Brain pericyte (primary cell): ENCODE measurements around the gene BACE2.
"Not testable (repeated sequence)": the region's sequence is repeated elsewhere in the genome, so short reads cannot be mapped to it uniquely, and the experiment has no call there.

Source experiments
- DNase-seq: peaks from one replicate; pipeline ENCODE4 v3.0.0-alpha.2; 2012; ENCODE audit warnings: low read depth, low spot score

Gene BACE2

GRCh38 chr21:41238081-41238796 is 70.3 kb downstream of the BACE2 start:
- not testable (repeated sequence) for DNase-seq

GRCh38 chr21:41240040-41240439 is 72.1 kb downstream of the BACE2 start:
- DNase-seq = no peak

GRCh38 chr21:41241341-41241740 is 73.4 kb downstream of the BACE2 start:
- DNase-seq = no peak

- DNase-seq = no peak
These were observed 74.4 kb downstream of the BACE2 start for GRCh38 chr21:41242238-41242829.

GRCh38 chr21:41243107-41243506 is 75.1 kb downstream of the BACE2 start:
- no peak for DNase-seq

- not testable (repeated sequence) for DNase-seq
These were observed 76.4 kb downstream of the BACE2 start for GRCh38 chr21:41244266-41244880.

- DNase-seq = no peak
These were observed 77.7 kb downstream of the BACE2 start for GRCh38 chr21:41245509-41246135.

- no peak for DNase-seq
These were observed 78.8 kb downstream of the BACE2 start for GRCh38 chr21:41246808-41247207.

GRCh38 chr21:41247561-41248545 is 79.9 kb downstream of the BACE2 start:
- DNase-seq = no peak

- DNase-seq = no peak
These were observed 81.5 kb downstream of the BACE2 start for GRCh38 chr21:41249476-41249875.

DNA sequence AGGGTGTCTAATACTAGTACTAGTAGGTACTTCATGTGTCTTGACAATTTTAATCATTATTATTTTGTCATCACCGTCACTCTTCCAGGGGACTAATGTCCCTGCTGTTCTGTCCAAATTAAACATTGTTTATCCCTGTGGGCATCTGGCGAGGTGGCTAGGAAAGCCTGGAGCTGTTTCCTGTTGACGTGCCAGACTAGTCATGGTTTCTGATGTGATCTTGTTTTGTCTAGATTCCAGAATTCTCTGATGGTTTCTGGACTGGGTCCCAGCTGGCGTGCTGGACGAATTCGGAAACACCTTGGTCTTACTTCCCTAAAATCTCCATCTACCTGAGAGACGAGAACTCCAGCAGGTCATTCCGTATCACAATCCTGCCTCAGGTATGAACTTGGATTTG is 82.6 kb downstream of the BACE2 start:
- no peak for DNase-seq

- DNase-seq = no peak
These were observed 84.1 kb downstream of the BACE2 start for GRCh38 chr21:41251961-41252642.

DNA sequence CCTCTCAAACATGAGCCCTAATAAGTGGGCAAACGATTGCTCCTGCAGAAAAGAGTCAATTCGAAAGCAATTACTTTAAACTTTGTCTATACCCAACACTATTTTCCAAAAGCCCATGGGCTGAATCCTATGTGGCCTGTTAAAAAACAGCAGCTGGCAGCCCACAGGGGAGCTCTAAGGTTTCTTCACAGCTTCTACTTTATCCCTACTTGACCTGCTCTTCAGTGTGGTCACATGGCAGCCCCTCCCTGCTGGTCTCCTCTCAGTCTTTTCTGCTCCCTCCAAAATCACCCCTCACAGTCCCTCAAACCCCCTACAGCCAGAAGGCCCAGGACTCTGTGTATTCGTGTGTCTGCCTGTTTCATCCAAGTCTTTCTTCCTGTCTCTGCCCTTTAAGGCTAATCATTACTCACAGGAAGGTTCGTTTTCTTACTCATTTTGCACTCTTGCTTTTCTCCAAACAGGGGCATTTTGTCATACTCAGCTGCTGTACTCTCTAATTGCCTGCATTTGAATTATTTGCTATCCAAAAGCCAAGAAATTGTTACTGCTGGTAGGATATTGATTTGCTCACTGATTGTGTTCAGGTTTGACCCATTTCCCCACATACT is 86.2 kb downstream of the BACE2 start:
- no peak for DNase-seq

GRCh38 chr21:41255190-41255589 is 87.2 kb downstream of the BACE2 start:
- no peak for DNase-seq

GRCh38 chr21:41256231-41256630 is 88.3 kb downstream of the BACE2 start:
- DNase-seq = not testable (repeated sequence)

- no peak for DNase-seq
These were observed 89.1 kb downstream of the BACE2 start for GRCh38 chr21:41256771-41257702.

DNA sequence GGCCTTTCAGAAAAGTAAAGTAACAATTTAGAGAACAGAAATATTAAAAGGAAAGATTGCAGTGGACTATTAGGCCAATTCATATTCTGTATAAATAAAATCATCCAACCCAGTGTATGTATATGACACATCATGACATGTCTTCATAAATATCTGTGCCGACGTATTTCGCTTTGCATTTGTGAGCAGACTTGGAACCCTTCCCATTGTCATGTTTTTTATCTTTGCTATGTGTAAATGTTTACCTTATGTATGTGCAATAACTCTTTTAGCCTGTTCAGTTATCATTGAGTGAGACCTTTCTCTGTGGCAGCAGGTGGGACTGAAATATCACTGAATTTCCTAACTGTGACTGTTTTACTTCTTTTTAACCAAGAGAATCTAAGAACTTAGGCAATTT is 90.7 kb downstream of the BACE2 start:
- no peak for DNase-seq

GRCh38 chr21:41260428-41260827 is 92.5 kb downstream of the BACE2 start:
- DNase-seq = no peak

GRCh38 chr21:41267346-41267745 is 99.4 kb downstream of the BACE2 start:
- DNase-seq = no peak
